Stimulated activated CD8-positive, alpha-beta memory T cell treated with anti-CD3 and anti-CD28 coated beads, Interleukin-4, amount 100 ng/mL, for 24 hours (primary cell): ENCODE measurements around the gene SRD5A2.
"Not testable (repeated sequence)": the region's sequence is repeated elsewhere in the genome, so short reads cannot be mapped to it uniquely, and the experiment has no call there.

Source experiments
- DNase-seq: peaks from one replicate; pipeline ENCODE4 v3.0.0-alpha.2; 2020; ENCODE audit warnings: low read depth

Gene SRD5A2

DNA sequence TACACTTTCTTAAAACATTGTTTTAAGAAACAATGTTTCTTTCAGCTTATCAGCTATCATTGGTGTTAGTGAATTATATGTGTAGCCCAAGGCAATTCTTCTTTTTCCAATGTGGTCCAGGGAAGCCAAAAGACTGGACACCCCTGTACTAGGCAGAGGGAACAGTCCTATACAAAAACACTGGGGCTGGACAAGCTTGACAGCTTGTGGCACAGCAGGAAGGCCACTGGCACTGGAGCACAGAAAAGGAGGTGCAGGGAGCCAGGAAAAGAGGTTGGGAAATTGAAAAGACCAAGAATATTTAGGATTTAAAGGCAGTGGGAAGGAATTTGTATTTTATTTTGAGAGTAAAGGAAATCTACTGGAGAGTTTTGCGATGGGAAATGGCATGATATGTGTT lies 47.7 kb downstream of the SRD5A2 start:
- DNase-seq = no peak

DNA sequence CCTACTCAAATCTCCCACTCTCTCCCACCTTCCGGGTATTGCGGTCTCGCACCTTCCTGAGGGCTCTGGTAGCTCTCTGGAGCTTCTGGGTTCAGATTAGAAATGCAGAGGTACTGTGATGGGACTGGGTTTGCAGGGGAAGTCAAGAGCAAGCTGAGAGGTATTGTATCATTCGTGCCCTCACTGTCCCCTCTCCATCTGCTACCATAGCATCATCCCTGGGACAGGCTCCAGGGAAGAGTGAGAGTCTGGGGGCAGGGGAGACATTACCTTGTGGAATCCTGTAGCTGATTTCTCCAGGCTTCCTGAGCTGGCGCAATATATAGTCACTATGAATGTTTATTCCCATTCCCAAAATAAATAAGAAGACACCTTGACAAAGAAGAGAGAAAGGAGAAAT lies 49.6 kb downstream of the SRD5A2 start:
- no peak for DNase-seq

DNA sequence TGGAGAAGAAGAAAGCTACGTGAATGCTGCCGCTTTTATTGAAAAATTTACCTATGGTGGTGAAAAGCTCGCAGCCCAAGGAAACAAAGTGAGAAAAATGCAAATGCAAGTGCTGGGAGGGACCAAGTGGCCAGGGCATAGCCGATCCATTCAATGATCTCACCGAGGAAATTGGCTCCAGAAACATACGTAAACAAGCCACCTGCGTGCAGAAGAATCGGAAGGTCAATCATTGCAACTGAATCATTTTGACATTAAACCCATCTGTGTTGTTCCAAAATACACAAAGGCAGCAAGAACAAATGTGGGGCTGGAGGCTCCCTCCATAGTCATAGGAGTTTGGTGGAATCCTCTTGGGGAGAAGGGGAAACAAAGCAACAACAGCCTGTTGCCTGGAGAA lies 51.5 kb downstream of the SRD5A2 start:
- no peak for DNase-seq

DNA sequence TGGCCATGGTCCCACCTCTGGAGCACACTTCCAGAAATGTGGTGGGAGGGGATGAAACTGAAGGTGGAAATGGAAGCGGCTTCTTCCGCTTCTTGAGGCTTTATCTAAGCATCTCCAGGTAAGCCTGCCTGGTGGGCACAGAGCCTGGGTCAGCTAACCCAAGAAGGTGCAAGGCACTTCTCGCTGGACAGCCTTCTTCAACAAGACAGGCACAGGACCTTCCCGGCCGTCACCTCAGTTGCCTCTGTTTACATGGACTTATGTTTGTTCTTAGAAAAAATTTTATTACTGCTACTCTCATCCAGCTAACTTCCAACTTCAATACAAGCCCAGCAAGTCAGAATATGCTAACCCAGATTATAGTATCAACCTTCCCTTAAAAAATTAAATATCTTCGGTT lies 51.9 kb downstream of the SRD5A2 start:
- no peak for DNase-seq

DNA sequence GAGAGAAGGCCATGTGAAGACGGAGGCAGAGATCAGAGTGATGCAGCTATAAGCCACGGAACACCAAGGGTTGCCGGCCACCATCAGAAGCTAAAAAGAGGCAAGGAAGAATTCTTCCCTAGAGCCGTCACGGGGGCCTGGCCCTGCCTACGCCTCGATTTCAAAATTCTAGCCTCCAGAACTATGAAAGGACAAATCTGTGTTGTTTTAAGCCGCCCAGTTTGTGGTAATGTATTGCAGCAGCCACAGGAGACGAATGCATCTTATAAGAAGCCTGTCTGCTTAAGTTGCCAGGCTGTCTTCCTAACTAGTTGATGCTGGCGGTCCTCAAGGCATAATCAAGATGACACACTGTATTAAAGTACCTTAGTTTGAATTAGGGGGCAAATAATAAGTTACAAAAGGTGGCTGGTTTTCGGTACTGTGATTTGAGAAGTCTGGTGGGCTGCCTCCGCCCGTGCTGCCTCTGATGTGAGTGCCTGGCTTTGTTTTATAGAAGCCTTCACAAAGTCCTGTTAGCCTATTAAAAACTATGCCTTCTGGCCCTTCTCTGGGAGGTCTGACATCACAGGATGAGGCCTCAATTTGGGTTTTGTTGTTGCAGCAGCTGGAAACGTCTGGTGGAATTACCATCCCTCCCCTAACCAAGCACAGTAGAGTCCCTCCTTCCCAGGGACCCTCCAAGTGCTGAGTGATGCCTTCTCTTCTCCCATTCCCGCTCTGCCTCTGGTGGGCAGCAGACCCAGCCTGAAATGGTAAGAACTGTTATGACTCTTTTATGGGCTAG lies 53.6 kb downstream of the SRD5A2 start:
- no peak for DNase-seq

DNA sequence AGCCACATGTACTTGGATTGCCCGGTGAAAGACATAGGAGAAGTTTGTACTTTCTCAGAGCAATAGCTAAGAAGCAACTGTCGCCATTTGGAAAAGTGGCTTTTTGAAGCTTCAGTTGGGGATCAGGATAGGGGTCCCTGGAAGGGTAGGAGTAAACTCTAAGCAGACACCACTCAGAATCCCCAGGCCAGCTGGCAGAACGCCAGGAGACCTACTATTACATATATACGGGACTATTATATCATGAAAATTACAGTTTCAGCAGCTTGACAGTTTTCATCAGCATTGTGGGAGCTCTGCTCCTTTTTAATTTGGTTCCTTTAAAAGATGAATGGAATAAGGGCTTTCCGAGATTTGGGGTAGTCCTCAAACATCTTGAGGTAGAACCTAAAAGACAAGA lies 54.9 kb downstream of the SRD5A2 start:
- no peak for DNase-seq

DNA sequence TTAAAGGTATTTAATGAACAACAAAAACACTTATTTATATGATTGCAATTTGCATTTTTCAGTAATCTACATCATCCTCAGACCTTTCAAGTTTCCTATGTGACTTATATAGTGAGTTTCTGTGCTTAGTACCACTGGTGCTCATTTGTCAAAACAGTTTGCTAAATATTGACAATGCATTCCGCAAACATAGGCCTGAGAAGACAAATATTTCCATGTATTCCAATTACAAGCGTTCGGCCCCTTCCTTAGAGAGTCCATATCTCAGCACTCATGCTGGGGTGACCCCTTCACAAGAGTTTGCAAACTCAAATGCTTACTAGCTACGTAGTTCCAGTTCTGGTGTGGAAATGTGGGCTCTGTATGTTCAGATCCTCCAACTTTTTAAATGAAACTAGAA lies 56.1 kb downstream of the SRD5A2 start:
- DNase-seq = no peak

DNA sequence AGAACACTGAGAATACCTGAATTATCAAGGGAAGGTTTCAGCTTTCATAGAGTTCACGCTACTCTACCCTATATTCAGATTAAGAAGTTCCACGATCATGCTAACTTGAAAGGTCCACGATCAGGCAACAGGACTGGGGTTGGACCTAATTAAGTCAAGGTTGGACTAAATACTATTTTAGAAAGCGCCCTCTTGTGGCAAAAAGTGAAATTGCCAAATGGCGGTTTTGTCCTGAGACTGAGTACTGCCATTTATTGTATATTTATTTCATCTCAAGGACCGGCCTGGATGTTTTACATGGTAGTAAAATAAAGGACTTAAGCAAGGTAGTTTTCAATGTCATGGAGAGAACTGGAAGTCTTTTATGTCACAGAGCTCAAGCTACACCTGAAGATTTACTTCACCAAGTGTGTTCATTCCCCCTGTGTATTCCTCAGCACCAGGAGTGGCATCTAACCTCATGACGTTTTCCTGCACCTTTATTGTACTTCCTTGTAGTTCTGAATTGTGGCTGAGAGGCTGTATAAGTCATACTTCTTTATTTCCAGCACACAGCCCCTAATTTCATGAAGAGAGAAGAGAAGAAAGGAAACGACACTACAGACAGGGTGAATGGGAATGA lies 56.8 kb downstream of the SRD5A2 start:
- DNase-seq = peak; percentile 21

DNA sequence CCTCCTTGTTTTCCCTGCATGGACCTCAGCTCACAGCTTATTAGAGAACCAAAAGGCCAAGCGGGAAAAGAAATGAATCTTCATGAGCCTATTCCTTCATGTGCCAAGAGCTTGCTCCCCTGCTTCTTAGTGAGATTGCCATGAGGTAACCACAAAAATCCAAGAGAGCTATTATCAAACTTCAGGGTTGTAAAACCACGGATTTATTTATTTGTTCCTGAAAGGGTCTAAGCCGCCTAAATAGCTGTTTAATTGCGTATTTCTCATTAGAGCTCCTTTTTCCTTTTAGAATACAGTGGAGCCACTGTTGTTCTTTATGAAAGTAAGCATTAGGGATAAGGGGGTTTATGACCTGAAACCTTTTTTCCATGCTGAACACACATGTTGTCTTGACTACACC lies 58.0 kb downstream of the SRD5A2 start:
- no peak for DNase-seq

DNA sequence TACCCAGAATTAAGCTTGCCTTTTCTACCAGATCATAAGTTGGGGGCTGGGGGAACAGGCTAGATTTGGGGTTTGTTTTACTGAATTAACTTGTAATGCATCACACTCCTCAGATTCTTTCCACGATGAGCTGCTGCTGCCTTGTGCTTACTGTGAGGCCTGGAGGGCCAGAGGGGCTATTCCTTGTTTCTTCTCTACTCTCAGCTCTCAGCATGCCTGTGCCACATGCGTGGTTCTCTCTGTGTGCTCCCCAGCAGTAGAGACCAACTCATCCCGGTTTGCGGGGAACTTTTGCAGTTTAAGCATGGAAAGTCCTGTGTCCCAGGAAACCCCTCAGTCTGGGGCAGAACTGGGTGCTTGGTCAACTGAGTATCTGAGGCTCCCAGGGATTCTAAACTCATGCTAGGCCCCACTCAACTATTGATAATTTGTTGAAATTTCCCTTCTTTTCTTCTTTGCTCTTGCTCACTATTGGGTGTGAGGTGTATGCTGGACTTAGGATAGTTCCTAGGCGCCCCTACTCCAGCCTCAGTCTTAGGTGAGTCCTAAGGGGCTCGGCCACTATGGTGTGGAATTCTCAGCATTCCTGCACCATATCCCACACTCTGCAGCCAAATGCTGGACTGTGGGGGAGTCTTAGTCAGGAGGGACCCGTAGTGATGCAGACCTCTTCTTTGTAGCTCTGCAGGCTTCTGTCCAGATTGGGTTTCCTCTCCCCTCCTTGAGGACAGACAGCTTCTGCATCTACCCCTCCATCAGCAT lies 63.1 kb downstream of the SRD5A2 start:
- DNase-seq = no peak

DNA sequence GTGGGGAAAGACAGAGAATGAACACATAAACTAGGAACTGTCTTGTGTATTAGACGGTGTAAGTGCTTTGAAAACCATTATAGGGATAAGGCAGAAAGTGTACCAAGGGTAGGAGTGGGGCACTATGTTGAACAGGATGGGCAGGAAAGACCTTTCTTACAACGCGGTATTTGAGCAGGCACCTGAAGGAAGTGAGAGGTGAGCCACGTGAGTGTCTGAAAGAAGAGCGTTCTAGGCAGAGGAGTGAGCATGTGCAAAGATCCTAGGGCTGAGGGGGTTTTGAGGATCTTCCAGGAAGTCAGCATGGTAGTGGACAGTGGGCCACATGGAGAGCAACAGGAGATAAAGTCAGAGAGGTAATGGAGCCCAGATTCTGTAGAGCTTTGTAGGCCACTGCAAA lies 65.2 kb downstream of the SRD5A2 start:
- no peak for DNase-seq

DNA sequence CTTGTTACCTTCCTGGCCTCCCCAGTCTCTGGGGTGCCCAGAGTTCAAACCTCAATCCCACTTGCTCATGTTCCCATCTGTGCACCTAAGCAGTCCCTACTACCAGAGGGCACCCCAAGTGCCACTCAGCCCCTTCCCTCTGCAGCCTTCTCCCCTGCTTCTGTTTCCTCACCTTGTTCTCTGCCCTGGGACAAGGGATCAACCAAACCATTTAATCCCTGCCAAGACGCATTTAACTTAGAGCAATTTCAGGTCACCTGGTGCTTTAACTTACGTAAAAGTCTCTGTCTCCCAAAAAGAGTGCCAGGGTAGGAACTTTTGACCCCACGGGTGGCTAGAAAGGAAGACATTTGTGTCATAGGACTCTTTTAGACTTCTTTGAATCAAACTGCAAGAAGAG lies 67.2 kb downstream of the SRD5A2 start:
- no peak for DNase-seq

DNA sequence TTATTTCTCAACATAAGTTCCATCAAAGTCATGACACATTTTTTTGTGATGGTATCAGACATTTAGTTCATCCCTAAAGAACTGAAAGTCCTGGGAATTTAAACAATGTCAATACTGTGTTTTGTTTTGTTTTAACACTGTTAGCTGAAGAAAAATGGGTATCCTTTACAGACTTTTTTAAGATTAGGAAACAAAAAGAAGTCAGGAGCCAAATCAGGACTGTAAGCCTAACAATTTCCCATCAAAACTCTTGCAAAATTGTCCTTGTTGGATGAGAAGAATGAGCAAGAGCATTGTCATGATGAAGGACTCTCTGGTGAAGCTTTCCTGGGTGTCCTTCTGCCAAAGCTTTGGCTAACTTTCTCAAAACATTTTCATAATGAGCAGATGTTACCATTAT lies 69.4 kb downstream of the SRD5A2 start:
- no peak for DNase-seq

DNA sequence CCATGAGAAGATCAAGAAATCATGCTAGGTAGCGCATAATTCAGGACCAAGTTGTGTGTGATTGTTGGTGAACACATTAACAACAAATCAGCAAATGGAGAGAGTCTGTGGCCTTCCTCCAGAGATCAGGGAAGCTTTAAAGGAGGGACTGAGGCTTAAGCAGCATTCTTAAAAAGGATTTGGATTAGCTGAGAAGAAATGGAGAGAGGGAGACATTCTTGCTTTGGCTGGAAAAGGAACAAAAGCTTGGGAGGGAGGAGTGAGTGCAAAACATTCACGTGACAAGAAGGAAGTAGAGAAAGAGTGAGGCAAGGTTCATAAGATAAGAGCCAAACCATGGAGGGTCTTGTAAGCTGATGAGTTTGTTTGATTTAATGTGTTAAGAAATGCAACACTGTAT lies 75.6 kb downstream of the SRD5A2 start:
- DNase-seq = no peak

DNA sequence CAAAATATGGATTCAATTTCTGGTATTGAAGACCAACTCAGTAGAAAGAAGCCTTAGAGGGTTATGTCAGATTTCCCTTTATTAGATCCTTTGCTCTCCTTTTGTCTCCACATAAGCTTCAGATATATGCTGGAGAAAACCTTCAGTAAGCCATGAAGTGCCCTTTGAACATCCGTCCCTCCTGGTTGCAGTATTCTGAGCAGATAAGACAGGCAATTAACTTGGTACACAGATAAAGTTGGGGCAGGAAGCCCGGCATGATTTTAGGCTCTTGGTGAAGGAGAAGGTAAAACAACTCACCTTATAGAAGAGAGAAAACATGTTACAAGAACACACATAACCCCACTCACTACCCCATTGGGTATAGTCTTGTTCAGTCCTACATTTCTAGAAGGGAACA lies 76.4 kb downstream of the SRD5A2 start:
- DNase-seq = no peak

DNA sequence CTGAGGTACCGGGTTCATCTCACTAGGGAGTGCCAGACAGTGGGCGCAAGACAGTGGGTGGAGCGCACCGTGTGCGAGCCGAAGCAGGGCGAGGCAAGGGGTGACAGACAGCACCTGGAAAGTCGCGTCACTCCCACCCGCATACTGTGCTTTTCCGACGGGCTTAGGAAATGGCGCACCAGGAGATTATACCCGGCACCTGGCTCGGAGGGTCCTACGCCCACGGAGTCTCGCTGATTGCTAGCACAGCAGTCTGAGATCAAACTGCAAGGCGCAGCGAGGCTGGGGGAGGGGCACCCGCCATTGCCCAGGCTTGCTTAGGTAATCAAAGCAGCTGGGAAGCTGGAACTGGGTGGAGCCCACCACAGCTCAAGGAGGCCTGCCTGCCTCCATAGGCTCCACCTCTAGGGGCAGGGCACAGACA lies 84.3 kb downstream of the SRD5A2 start:
- not testable (repeated sequence) for DNase-seq

DNA sequence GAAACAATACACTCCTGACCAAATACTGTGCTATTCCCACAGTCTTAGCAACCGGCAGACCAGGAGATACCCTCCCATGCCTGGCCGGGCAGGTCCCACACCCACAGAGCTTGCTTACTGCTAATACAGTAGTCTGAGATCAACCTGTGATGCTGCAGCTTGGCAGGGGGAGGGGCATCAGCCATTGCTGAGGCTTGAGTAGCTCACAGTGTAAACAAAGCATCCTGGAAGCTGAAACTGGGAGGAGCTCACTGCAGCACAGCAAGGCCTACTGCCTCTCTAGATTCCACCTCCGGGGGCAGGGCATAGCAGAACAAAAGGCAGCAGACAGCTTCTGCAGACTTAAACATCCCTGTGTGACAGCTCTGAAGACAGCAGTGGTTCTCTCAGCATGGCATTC lies 91.4 kb downstream of the SRD5A2 start:
- DNase-seq = not testable (repeated sequence)

DNA sequence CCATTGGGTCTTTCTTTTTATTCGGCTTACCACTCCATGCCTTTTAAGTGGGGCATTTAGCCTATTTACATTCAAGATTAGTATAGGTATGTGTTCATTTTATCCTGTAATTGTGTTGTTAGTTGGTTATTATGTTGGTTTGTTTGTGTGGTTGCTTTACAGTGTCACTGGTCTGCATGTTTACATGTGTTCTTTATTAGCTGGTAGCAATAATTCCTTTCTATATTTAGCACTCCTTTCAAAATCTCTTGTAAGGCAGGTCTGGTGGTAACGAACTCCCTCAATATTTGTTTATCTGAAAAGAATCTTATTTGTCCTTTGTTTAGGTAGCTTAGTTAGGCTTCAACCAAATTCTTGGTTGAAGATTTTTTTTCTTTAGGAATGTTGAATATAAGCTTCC lies 97.5 kb downstream of the SRD5A2 start:
- DNase-seq = no peak

DNA sequence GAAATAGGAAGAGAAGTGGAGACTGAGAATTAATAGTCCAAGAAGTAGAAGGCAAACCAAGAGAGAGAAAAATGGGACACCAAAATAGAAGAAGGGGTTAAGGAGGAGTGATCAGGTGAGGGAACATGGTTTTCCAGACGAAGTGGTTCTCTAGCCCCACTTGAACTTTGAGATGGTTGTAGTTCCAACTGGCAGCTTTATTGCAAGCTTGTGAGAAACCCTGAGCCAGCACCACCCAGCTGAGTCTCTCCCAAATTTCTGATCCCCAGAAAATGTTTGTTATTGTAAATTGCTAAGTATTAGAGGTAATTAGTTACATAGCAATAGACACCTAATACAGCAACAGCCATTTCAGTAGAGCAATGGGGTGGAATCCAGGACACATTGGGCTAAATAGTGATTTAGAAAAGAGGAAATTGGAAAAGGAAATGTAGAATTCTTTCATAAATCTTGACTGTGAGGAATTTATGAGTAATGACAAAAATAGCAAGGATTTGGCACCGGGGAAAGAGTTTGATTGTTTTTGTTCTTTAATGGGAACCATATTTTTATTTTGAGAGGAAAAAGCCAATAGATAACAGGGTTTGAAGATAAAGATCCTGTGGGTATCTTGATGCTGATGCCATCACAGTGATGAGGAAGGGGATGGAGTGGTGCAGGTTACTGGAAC lies 104.1 kb downstream of the SRD5A2 start:
- DNase-seq = no peak

DNA sequence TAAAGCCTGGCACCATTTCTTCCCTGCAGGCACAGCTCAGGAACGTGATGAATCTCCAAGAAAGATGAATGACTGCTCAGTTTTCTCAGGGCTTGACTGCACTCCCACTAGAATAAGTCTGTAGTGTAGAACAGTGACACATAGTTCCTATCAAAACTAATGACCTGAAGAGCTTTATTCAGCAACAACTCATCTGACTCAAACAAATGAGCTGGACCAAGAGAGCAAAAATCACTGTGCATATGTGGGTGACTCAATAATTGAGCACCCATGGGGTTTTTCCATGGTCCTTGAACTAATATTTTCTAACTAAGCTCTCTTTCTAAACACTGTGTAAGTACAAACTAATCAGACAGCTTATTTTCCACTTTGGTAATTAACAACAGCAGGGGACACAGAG lies 105.0 kb downstream of the SRD5A2 start:
- DNase-seq = no peak

DNA sequence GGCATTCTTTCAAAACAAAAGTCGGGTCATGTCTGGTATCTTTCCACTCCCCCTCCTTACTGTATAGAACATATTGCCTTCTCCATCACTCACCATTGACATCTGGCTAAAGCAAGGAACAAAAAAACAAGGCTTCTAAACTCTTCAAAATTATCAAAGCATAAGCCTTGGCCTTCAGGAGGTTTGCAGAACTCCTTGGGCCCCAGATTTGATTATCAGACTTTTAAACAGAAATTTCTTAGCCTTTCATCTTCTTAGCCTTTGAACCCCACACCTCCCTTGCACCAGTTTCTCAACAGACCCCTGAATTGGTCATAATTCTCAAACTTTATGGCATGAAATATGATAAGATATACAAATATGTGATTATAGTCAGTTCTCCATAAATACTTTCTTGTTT lies 106.4 kb downstream of the SRD5A2 start:
- DNase-seq = no peak
